Islet of Langerhans (tissue), 1 donor: ENCODE data around the gene SLC2A4RG.

Source experiments
- FAIRE-seq: peaks from one replicate; lab custom pipeline; 2011; peaks lifted over from hg19 to GRCh38; lab: Jason Lieb, UNC

The SLC2A4RG gene

DNA sequence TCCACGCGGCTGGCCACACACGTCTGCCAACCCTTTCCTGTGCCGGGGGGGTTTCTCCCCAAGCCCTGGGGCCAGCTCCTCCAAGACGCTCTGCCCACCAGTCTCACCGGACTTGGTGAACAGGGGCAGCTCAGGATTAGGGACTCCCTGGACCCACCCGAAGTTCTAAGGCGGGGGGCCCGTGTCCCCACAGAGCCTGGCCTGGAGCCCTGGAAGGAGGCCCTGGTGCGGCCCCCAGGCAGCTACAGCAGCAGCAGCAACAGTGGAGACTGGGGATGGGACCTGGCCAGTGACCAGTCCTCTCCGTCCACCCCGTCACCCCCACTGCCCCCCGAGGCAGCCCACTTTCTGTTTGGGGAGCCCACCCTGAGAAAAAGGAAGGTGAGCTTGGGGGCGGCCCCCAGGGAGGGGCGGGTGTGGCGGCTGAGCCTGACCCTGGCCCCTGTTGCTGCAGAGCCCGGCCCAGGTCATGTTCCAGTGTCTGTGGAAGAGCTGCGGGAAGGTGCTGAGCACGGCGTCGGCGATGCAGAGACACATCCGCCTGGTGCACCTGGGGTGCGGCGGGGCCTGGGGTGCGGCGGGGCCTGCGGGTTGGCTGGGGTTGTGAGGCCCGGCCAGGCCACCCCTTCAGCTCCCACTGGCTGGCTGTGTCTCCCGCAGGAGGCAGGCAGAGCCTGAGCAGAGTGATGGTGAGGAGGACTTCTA, 2.3 kb downstream of the SLC2A4RG start:
- FAIRE-seq: no peak

DNA sequence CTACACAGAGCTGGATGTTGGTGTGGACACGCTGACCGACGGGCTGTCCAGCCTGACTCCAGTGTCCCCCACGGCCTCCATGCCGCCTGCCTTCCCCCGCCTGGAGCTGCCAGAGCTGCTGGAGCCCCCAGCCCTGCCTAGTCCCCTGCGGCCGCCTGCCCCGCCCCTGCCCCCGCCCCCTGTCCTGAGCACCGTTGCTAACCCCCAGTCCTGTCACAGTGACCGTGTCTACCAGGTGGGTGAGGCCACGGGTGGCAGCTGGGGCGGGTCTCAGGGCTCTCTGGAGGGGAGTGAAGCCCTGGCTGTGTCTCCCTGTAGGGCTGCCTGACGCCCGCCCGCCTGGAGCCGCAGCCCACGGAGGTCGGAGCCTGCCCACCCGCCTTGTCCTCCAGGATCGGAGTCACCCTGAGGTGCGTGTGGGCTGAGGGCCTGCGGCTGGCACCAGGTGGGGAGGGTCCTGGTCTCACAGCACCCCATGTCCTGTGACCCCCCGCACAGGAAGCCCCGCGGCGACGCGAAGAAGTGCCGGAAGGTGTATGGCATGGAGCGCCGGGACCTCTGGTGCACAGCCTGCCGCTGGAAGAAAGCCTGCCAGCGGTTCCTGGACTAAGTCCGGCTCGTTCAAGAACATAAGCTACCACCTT, 2.9 kb downstream of the SLC2A4RG start:
- FAIRE-seq: no peak

DNA sequence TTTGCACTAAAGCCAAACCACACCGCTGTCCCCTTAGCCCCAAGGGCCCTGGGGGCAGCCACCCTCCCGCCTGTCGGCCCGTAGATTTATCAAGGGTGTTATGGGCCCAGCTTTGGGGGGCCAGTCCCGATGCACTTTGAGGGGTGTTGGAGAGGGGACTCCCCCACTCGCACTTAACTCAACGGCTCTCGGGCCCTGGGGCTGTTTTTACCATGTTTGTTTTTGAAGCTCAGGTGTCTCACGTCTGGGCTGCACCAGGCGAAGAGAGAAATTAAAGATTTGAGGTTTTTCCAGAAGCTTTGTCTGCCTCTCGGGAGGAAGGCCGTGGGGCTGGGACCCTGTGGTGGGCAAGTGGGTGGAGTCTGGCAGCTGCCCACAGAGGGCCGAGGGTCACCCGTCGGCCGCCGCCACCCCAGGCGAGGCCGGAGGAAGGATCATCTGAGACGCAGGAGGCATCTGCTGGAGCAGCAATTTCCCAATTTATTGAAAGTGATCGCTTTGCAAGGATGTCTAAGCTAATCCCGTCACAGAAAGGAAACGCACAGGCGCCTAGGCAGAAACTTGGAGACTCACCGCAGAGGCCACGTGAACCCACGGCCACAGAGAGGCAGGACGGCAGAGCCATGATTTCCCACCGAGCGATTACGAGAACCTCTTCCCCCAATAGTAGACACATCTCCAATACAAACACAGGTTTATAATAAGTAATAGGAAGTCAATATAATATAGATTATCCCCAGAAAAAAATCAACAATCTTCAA, 3.8 kb downstream of the SLC2A4RG start:
- no peak for FAIRE-seq

DNA sequence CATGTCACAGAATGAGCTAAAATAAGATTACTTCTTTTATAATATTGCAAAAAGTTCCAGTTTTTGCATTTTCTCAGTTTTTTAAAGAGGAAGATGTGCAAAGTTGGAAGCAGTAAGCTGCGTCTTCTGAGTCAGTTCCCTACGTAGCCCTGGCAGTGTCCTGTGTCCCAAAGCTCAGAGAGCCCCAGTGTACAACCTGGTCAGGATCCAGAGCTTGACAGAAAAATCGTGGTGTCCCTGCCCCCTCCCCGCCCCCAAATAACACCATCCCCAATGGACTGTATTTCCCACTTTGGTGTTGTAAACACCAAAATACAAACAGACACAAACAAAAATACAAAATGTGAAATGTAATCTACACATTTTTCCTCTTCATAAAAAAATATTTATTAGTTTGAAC, 4.6 kb downstream of the SLC2A4RG start:
- no peak for FAIRE-seq

DNA sequence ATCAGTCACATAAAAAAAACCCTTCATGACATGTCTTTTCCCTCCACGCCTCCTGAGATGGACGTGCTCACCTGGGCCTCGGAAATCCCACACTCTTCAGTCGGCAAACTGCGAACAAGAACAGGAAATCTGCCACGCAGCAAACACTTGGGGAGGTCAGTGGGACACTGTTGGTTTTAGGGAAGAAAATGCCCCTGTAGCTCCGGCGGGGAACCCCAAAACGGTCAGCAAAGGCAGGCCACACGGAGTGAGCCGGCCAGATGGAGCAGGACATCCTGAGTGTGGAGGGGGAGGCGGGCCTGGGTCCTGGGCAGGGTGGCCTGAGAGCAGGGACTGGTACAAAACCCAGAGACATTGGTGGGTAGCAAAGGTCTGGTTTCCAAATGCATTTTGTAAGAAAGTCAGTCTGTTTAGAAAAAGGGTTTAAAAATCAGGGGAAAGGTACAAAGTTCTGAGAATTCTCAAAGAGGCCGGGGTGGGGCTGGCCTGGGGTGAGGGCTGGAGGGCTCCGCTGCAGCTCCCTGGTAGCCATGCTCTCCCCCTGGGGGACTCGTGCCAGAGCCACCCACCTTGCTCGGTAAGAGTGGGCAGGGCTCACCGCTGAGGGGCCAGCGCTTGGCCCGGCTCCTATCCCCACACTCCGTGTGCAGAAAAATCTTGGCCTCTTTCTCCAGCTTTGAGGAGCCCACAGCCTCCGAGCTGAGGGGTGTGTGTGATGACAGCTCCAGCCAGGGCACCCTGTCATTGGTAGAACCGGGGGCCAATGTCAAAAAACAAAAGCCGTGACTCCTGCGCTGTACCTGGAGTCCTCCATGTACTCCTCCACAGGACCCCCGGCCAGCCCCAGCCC, 5.2 kb downstream of the SLC2A4RG start:
- no peak for FAIRE-seq

DNA sequence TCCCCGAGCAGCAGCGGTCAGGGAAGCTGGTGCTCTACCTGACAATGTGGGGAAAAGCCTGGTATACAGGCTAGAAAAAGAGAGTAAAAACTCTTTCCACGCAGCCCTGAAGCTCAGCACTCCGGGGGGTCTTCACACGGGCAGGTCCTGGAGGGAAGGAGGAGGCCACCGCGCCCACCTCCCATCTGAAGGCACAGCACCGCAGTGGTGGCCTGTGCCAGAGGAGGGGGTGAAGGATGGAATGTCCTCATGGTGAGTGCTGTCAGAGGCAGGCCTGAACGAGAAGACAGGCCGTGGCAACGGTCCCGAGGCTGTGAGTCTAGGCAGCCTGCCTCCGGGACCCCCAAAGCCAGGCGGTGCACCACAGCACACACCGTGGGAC, 5.8 kb downstream of the SLC2A4RG start:
- no peak for FAIRE-seq

DNA sequence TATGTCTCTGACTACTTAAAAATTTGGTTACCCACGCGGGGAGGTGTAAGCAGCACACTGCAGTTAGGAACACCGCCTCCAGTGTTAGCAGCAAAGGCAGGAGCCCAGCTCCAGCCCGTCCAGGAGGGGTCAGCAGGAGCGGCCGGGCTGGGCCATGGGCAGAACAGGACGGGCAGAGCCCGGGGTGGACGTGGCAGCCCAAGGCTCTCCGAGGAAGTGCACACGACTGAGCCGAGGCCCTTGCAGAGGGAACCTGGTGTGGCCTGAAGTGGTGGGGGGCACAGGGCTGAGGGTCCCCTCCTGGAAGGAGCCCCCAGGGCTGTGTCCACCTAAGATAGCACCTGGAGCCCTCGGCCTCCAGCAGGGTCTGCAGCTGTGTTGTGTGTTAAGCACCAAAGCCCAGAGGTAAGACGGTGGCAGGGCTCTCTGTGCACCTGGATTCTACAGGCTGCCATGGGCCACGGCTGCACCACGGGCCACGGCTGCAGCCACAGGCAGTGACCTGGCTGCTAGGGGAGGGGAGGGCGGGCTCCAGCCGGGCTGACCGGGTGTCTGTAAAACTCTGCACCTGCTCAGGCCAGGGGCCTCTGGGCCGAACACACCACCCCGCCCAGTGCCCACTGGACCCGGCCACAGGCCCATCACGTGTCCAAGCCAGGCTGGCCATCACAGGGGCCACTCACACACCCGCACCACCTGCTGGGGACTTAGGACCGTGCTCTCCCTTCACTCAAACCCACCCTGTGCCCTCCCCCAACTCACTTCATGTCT, 6.6 kb downstream of the SLC2A4RG start:
- no peak for FAIRE-seq

DNA sequence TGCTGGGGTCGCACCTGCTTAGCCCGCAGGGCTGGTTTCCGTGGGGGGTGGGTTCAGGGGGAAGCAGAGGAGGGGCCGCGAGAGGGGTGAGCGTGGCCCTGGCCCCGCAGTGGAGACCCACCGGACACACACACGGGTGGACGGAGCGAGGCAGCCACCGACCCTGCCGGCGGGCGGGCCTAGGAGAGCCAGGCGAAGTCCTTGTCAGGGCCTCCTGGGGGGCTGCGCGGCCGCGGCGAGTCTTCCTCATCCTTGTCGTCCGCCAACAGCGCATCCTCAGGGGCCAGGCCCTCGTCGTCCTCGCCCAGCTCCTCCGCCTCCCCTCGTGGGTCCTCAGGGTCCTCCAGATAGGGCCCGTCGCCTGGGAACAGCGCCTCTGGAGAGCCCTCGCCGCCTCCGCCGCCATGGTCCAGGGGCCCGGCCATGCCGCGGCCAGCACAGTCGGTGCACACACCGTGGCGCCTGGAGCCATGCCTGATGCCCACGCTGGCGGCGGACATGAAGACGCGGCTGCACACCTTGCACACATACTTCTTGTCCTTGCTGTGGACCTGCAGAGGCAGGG, 7.3 kb downstream of the SLC2A4RG start:
- no peak for FAIRE-seq

DNA sequence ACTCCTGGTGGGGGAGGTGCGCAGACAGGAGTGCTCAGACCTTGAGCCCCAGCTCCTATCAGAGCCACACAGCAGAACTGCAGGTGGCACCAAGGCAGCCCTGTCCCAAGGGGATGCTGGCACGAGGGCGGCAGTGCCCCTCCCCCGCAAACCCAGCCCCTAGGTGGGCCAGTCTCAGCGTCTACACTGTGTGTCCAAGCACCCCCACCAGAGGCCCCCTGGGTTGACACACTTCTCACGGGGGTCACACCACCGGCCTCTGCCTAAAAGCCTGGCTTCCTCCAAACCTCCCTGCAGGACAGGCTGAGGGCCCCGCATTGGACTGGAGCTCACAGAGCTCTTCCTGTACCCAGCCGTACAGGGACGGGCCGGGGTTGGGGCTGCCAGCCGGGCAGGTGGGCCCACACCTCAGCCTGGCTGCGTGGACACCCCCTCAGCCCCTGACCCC, 8.1 kb downstream of the SLC2A4RG start:
- no peak for FAIRE-seq

DNA sequence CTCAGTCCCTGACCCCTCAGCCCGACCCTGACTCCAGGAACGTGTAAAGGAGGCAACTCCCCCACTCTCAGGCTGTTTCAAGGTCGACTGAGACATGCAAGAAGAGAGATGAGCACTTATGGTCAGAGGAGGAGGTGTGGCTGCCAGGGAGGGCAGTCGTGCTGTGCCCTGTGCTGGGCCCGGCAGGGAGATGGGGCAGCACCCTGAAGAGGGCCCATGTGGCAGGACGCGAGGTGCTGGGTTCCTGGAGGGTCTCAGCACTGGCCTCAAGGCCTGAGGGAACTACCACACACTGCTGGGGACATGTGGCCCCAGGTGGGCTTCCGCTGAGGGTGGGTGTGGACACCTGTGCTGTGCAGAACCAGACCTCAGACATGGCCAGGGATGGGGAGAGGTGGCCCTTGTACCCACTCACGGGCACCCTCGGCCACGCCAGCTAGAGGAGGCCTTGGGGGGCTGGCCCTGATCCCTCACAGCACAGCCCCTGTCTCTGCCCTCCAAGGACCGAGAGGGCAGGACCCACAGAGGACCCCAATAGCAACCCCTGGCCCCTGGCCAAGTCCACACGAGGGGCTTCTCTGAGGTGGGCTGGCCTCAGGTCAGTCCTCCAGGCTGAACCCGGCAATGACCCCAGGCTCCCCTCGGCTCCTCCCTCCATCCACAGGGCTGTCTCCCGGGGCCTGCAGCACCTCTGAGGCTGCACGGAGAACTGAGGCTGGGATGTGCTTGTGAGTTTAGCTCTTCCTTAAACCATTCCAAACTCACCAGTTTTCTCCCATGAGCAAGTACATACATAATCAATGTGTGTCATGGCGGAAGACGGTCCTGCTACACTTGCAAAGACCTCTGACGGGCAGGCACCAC, 8.7 kb downstream of the SLC2A4RG start:
- FAIRE-seq: no peak

DNA sequence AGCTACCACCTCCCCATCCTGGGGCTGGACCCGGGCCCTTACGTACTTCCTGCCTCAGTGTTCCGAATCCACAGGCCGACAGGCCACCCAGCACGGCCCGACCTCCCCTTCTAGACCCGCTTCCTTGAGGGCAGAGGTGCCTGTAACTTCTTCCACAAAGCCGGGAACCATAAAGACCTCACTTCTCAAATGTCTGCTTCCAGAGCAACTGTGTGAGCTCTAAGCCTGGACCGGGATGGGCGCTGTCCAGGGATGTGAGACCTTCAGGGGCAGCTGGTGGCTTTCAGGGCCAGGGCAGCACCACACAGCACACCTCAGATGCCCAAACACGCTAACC, 9.3 kb downstream of the SLC2A4RG start:
- no peak for FAIRE-seq

DNA sequence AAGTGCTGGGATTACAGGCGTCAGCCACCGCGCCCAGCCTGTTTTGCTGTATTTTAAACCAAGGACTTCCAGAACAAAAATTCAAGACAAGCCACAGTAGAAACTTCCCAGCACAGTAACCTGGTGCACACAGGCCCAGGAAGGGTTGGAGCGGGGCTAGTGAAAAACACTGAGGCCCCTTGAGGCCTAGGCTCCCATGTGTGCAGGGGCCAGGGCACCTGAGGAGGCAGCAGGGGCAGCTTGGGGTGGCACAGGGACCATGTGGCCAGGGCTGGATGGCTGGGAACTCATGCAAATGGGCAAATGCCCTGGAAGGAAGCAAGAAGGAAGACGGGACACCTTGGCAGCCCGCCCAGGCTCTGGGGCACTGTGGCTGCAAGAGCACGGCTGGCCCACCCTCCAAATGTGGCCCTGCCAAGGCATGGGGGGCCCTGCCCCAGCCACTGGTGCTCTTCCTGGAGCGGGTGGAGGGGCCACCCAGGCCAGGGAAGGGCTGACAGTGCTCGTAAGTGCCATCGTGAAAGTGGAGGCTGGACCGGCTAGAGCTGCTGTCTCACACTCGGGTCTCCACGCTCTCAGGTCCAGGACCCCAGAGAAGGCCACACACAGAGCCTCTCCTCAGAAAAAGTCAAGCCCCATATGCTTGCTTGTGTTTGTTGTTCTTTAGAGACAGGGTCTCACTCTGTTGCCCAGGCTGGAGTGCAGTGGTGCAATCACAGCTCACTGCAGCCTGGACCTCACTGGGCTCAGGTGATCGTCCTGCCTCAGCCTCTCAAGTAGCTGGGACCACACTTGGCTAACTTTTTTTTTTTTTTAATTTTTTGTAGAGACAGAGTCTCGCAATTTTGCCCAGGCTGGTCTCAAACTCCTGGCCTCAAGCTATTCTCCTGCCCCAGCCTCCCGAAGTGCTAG, 10.3 kb downstream of the SLC2A4RG start:
- FAIRE-seq: no peak

DNA sequence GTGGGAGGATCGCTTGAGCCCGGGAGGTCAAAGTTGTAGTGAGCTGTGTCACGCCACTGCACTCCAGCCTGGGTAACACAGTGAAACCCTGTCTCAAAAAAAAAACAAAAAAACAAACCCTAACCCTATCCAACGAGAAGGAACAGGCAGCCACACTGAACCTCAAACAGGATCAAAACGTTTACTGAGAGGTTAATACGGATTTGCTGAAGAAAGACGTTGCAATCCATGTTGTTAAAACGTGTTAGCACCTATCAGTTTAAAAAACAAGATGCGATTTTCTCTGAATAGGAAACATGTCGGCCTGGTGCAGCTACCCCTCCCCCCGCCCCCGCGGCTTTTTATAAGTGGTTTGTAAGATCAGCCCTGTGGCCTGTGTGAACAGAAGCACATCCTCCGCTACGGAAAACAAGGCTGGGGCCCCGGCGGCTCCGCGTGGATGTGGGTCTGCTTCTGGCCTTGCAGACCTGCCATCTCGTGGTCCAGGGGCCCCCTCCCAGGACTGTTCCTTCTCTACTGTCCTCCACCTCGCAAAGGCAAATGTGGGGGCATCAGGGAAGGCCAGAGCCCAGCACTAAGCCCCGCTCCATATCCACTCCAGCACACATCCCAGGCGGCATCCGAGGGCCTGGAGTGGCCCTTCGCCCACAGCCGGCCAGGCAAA, 11.4 kb downstream of the SLC2A4RG start:
- no peak for FAIRE-seq

DNA sequence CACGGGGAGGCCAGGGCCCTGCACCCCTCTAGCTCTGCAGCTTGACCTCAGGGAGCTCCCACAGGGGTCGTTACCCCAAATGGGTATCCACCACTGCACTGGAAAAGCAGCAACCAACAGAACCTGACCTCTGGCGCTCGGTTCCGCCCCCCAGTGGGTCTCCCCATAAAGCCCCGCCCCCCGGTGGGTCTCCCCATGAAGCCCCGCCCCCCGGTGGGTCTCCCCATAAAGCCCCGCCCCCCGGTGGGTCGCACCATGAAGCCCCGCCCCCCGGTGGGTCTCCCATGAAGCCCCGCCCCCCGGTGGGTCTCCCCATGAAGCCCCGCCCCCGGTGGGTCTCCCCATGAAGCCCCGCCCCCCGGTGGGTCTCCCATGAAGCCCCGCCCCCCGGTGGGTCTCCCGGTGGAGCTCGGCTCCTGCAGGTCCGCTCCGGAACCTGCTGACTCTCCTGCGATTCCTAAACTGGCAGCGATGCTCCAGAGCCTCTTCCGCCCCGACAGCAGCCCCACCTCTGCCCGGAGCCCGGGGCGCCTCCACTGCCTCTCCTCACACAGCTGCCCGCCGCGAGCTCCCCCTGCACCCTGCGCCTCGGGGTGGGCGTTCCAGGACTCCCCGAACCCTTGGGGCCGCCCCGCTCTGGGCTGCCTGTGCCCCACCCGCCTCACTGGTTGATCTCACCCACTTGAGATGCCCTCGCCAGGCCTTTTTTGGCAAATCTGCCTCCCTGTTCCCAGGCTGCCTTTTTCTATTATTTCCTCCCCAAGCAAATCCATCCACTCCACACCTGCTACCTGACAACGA, 12.1 kb downstream of the SLC2A4RG start:
- FAIRE-seq: no peak

DNA sequence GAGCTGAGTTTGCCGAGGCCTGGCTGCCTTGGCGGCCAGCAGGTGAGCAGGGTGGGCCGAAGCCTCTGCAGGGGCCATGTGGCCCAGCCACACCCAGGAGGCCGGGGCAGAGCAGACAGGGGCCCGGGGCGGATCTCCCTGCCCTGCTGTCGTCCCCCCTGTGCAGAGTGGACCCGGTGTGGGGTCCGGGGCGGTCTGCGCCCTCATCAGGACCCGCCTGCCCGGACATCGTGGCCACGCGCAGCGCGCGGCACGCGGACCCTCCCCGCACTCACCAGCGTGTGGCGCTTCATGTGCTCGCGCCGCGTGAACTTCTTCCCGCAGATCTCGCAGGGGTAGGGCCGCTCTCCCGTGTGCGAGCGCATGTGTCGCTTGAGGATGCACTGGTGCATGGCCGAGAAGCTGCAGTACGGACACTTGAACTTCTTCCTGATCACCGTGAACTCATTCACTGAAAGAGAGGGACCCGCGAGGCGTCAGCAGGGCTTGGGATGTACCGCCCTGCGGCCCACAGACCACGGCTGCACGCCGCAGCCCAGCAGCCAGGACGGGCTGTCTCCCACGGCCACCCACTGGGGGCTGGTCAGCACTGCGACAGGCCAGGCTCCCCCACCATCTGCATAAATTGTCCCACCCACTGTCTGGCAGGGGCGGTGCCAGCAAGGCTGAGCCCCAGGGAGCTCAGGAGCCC, 13.0 kb downstream of the SLC2A4RG start:
- FAIRE-seq: no peak

DNA sequence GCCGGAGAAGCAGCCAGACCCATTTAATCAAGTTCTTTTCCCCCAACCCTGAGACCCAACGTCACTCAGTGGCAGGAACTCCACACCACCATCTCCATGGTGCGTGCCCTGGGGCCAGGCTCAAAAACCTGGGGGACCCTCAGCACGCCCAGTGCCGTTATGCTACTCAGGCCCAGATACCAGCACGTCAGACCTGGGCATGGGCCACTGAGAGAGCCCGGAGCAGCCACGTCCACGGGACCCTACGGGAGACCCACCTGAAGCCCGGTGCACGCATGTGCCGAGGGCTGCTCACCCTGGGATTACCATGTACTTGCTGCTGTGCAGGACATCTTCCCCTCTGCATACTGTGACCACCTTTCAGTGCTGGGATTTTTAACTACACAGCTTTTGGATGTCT, 13.8 kb downstream of the SLC2A4RG start:
- FAIRE-seq: no peak

DNA sequence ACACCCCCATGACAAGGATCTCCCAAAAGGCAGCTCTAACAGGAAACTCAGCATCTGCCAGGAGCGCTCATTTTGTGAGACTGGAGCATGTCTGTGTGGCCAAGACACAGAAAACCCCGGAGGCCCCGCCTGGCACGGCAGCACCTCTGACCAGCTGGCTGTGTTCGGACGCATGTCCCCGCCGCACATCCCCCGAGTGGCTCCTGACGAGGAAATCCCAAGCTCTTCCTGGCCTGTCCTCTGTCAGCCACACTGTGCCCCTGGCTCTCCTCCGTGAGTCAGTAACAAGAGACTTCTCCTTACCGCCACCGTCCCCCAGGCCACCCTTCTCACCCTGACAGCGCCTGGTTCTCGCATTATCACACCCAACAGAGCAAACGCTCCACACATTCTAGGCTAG, 14.4 kb downstream of the SLC2A4RG start:
- no peak for FAIRE-seq
